Esophagus squamous epithelium (tissue), 4 donors: ENCODE results near the gene RREB1.

Source experiments
- CTCF ChIP-seq, 6 experiments: fragments of 450-650 bp in 4 of 6; fragments of 200-600 bp in 2 of 6; sonication (generic) in 2 of 6; IDR thresholded peaks; one replicate each; pipeline ENCODE4 v1.5.1; 2016 to 2019; ENCODE audit warnings: antibody characterized with exemption in 6 of 6, mild to moderate bottlenecking in 4 of 6, moderate library complexity in 4 of 6
- POLR2A ChIP-seq, 4 donors: fragments of 450-650 bp; IDR thresholded peaks; one replicate each; pipeline ENCODE4 v1.6.1; 2017; ENCODE audit warnings: antibody characterized with exemption in 4 of 4, mild to moderate bottlenecking in 4 of 4, moderate library complexity in 3 of 4

- no peak for TF ChIP-seq CTCF (IDR thresholded peaks at IDR 0.05)
- TF ChIP-seq POLR2A (IDR thresholded peaks at IDR 0.05): no peak
Observed at GRCh38 chr6:7242835-7243178, 135.0 kb downstream of the RREB1 start.
